Breast epithelium (tissue), 3 donors: ENCODE measurements around the gene MICAL2.

Experiments used
- CTCF ChIP-seq, 3 donors: fragments of 450-650 bp; IDR thresholded peaks; one replicate each; pipeline ENCODE4 v1.5.1; 2016 to 2017; ENCODE audit warnings: antibody characterized with exemption in 3 of 3, mild to moderate bottlenecking in 3 of 3, moderate library complexity in 3 of 3
- POLR2A ChIP-seq: fragments of 450-650 bp; IDR thresholded peaks from one replicate; pipeline ENCODE4 v1.6.1; 2016; ENCODE audit warnings: antibody characterized with exemption, mild to moderate bottlenecking, moderate library complexity
- POLR2AphosphoS5 ChIP-seq, 3 donors: sonication (generic); formaldehyde crosslinking; IDR thresholded peaks; one replicate each; pipeline ENCODE4 v1.6.1; 2017; ENCODE audit warnings: antibody characterized with exemption in 3 of 3

GRCh38 chr11:12205330-12205729 lies 94.9 kb downstream of the MICAL2 start:
- TF ChIP-seq POLR2A (no peak), CTCF (IDR thresholded peaks at IDR 0.05) (no peak), POLR2AphosphoS5 (IDR thresholded peaks at IDR 0.05) (no peak)
